Naive thymus-derived CD4-positive, alpha-beta T cell (primary cell): ENCODE results near the gene THSD4. TPM values are rescaled to one million over a fixed set of nuclear protein-coding genes. Genes with fewer than 3 reads are reported as not detected.
"Not testable (repeated sequence)": the region's sequence is repeated elsewhere in the genome, so short reads cannot be mapped to it uniquely, and the experiment has no call there.

Experiments used
- ATAC-seq: fragments of 150-1000 bp; cut with Tn5 transposase; 2 replicates; pipeline ENCODE4 v1.10.0; 2021; ENCODE audit warnings: mild to moderate bottlenecking, moderate library complexity
- CTCF ChIA-PET: fragments of 350-600 bp; sonication (Branson Sonifier 250); formaldehyde crosslinking; loops from one replicate; lab custom pipeline; 2021; ENCODE audit warnings: antibody characterized with exemption; lab: Charles Lee
- POLR2A ChIA-PET: fragments of 350-600 bp; sonication (Branson Sonifier 250); formaldehyde crosslinking; loops from one replicate; lab custom pipeline; 2021; ENCODE audit warnings: antibody characterized with exemption, inconsistent platforms; lab: Charles Lee
- DNase-seq, 9 donors: peaks; one replicate each; pipeline versions ENCODE4 v3.0.0 to v3.0.0-alpha.2; 2020 to 2022; ENCODE audit warnings: mixed read lengths in 1 of 9
- H3K27ac ChIP-seq: one replicate; pipeline ENCODE4 v1.7.0; 2013; ENCODE audit warnings: mild to moderate bottlenecking, low read depth, low read length, moderate library complexity
- H3K27me3 ChIP-seq, 2 donors: one replicate each; pipeline ENCODE4 v1.7.0; 2013; ENCODE audit warnings: low read length in 2 of 2, mild to moderate bottlenecking in 2 of 2, moderate library complexity in 2 of 2; ENCODE audit not compliant: control insufficient read depth in 2 of 2, insufficient read depth in 2 of 2
- H3K36me3 ChIP-seq, 3 experiments: 1 replicate in 2 of 3; 2 replicates in 1 of 3; pipeline ENCODE4 v1.7.0; 2013; ENCODE audit warnings: low read length in 3 of 3, mild to moderate bottlenecking in 3 of 3, moderate library complexity in 1 of 3; ENCODE audit not compliant: insufficient read depth in 3 of 3, control insufficient read depth in 2 of 3
- H3K4me1 ChIP-seq, 2 donors: one replicate each; pipeline ENCODE4 v1.7.0; 2013; ENCODE audit warnings: low read length in 2 of 2, mild to moderate bottlenecking in 2 of 2, moderate library complexity in 1 of 2; ENCODE audit not compliant: control insufficient read depth in 2 of 2, insufficient read depth in 2 of 2
- H3K4me3 ChIP-seq: 2 replicates; pipeline ENCODE4 v1.7.0; 2013; ENCODE audit warnings: mild to moderate bottlenecking, low read length
- H3K9me3 ChIP-seq, 3 experiments: 1 replicate in 2 of 3; 2 replicates in 1 of 3; pipeline ENCODE4 v1.7.0; 2013; ENCODE audit warnings: low read length in 3 of 3; ENCODE audit not compliant: control insufficient read depth in 2 of 3
- H3K27ac Mint-ChIP-seq, 9 donors: one replicate each; pipeline ENCODE4 v1.8.0; 2020 to 2022; ENCODE audit warnings: mixed read lengths in 9 of 9, mild to moderate bottlenecking in 8 of 9, moderate library complexity in 5 of 9, inconsistent platforms in 2 of 9
- H3K27me3 Mint-ChIP-seq, 5 donors: one replicate each; pipeline ENCODE4 v1.8.0; 2021 to 2022; ENCODE audit warnings: mixed read lengths in 5 of 5, mild to moderate bottlenecking in 1 of 5
- H3K36me3 Mint-ChIP-seq, 5 donors: one replicate each; pipeline ENCODE4 v1.8.0; 2020 to 2022; ENCODE audit warnings: mixed read lengths in 5 of 5, mild to moderate bottlenecking in 3 of 5, inconsistent platforms in 1 of 5
- H3K4me1 Mint-ChIP-seq, 7 donors: one replicate each; pipeline ENCODE4 v1.8.0; 2020 to 2022; ENCODE audit warnings: mixed read lengths in 7 of 7, mild to moderate bottlenecking in 3 of 7, inconsistent platforms in 1 of 7
- H3K4me3 Mint-ChIP-seq, 10 donors: one replicate each; pipeline ENCODE4 v1.8.0; 2020 to 2022; ENCODE audit warnings: mild to moderate bottlenecking in 10 of 10, mixed read lengths in 10 of 10, moderate library complexity in 6 of 10, inconsistent platforms in 2 of 10
- H3K9me3 Mint-ChIP-seq, 11 donors: one replicate each; pipeline ENCODE4 v1.8.0; 2020 to 2022; ENCODE audit warnings: mixed read lengths in 11 of 11, mild to moderate bottlenecking in 4 of 11, inconsistent platforms in 1 of 11, moderate library complexity in 1 of 11
- intact Hi-C, 2 donors: fragments of 100-400 bp; cut with micrococcal nuclease; formaldehyde crosslinking; loops; one replicate each; pipeline ENCODE4 v1.15.1; 2023
- polyA plus RNA-seq, 2 donors: library from polyadenylated mRNA; unstranded; fragments of 300-500 nt; fragmentation: Illumina TruSeq; gene quantifications; one replicate each; pipeline ENCODE4 v1.2.3, GENCODE V29; 2021
- total RNA-seq, 6 experiments: library from RNA in 5 of 6; stranded (reverse) in 5 of 6; gene quantifications; 1 replicate in 5 of 6; 2 replicates in 1 of 6; pipeline ENCODE4 v1.2.3 and lab custom pipeline; 2021 to 2026

Gene THSD4
- total and polyA plus RNA-seq, 7 experiments from 2014 or later, result not detected

DNA sequence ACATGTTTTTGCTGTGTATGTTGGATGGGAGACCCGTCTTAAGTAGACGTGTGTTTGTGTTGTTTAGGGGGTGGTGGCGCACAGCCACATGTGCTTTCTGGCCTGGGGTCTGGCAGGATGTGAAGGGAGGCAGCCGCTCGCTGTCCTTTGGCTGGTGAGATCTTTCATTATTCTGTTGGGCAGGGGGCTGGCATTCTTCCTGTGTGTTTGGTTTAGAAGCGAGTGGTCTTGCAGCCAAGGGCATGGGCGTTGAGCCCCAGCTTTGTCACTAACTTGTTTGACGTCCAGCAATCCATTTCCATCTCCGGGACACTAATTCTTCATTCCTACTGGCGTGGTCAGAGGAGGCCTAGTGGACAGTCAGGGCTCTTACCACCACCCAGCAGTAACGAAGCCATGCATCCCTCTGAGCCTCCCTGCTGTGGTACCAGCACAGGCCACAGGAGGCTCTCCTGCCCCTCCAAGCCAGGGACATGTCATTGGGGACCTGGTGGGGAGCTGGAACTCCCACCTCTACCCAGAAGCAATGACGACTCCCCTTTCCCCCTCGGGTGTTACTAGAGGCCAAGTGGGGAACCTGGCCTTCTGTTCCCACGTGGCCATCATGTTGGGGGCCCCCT lies 10.7 kb downstream of the THSD4 start:
- no peaks in the 10 kb centered on the region for H3K27me3 ChIP-seq
- H3K9me3 Mint-ChIP-seq, result peaks cover 0 to 1% (median 0%) of the 10 kb centered on the region in 11 donors
- peaks cover 0 to 2% (median 0%) of the 10 kb centered on the region in 7 donors for H3K4me1 Mint-ChIP-seq
- ChIA-PET CTCF (no interaction called here), POLR2A (no interaction called here)
- H3K36me3 ChIP-seq, result no peaks in the 10 kb centered on the region
- H3K9me3 ChIP-seq, result no peaks in the 10 kb centered on the region
- H3K27me3 Mint-ChIP-seq, result peaks cover 8 to 54% (median 40%) of the 10 kb centered on the region in 5 donors
- H3K4me3 ChIP-seq, result no peak overlapping the region
- no peak overlapping the region for H3K27ac Mint-ChIP-seq
- H3K4me1 ChIP-seq, result no peaks in the 10 kb centered on the region
- no peak overlapping the region for H3K4me3 Mint-ChIP-seq
- intact Hi-C loops, result no loop called here
- H3K27ac ChIP-seq, result no peak overlapping the region
- ATAC-seq (no peak), DNase-seq (no peak)
- H3K36me3 Mint-ChIP-seq, result no peaks in the 10 kb centered on the region

DNA sequence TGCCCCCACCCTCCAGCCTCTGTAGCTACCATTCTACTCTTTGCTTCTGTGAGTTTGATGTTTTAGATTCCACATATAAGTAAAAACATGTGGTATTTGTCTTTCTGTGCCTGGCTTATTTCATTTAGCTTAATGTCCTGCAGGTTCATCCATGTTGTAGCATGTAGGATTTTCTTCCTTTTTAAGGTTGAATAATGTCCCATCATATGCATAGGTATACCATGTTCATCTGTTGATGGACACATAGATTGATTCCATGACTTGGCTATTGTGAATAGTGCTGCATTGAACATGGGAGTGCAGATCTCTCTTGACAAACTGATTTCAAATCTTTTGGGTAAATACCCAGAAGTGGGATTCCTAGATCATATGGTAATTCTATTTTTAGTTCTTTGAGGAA lies 11.8 kb downstream of the THSD4 start:
- no peaks in the 10 kb centered on the region for H3K9me3 ChIP-seq
- no peaks in the 10 kb centered on the region for H3K36me3 Mint-ChIP-seq
- H3K36me3 ChIP-seq, result no peaks in the 10 kb centered on the region
- peaks cover 0 to 1% (median 0%) of the 10 kb centered on the region in 11 donors for H3K9me3 Mint-ChIP-seq
- DNase-seq (no peak), ATAC-seq (no peak)
- H3K4me1 Mint-ChIP-seq, result peaks cover 0 to 2% (median 0%) of the 10 kb centered on the region in 7 donors
- no peak overlapping the region for H3K4me3 Mint-ChIP-seq
- no peak overlapping the region for H3K27ac ChIP-seq
- H3K27ac Mint-ChIP-seq, result no peak overlapping the region
- CTCF ChIA-PET, result no interaction called here
- intact Hi-C loops, result no loop called here
- H3K4me3 ChIP-seq, result no peak overlapping the region
- H3K27me3 ChIP-seq, result no peaks in the 10 kb centered on the region
- peaks cover 6 to 49% (median 34%) of the 10 kb centered on the region in 5 donors for H3K27me3 Mint-ChIP-seq
- POLR2A ChIA-PET, result no interaction called here
- H3K4me1 ChIP-seq, result no peaks in the 10 kb centered on the region

DNA sequence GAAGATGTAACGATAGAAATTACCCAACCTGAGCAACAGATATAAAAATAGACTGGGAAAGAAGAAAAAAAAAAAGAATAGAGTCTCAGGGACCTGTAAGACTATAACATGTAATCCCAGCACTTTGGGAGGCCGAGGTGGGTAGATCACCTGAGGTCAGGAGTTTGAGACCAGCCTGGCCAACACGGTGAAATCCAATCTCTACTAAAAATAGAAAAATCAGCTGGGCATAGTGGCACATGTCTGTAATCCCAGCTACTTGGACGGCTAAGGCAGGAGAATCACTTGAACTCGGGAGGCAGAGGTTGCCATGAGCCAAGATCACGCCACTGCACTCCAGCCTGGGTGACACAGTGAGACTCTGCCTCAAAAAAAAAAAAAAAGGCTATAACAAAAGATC lies 12.9 kb downstream of the THSD4 start:
- DNase-seq, H3K4me1 ChIP-seq, H3K9me3 Mint-ChIP-seq, H3K4me3 Mint-ChIP-seq, H3K27ac ChIP-seq, intact Hi-C loops, H3K4me3 ChIP-seq, CTCF ChIA-PET, H3K27ac Mint-ChIP-seq, H3K4me1 Mint-ChIP-seq, H3K9me3 ChIP-seq, H3K36me3 Mint-ChIP-seq, POLR2A ChIA-PET, H3K36me3 ChIP-seq, ATAC-seq, H3K27me3 ChIP-seq: not testable (repeated sequence)
- peaks cover 3 to 47% (median 27%) of the 10 kb centered on the region in 5 donors for H3K27me3 Mint-ChIP-seq

DNA sequence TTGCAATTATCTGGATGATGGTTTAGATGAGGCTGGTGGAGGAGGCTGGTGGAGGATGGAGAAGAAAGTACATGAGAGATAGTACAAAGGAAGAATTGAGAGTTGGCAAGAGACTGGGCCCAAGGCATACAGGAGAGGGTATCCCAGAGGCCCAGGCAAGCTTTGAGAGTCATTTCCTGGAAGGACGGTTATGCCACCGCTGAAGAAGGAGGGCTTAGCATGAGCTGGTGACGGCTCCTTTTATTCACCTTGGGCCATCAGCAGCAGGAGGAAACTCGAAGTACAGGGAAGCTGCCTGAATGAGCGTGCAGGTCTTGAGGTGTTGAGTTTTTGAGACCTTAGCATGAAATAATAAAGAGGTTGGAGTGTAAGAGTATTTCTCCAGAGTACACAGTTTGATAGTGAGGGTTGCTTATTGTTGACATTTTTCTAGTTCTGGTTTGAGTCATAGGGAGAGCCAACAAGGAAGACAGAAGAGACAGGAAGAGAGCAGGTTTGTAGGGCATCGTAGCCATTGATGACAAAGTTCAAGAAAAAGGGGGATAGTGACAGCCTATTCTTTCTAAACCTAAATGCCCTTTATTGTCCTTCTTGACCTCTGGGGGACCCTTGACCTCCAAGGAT lies 13.8 kb downstream of the THSD4 start:
- POLR2A ChIA-PET, result no interaction called here
- H3K27ac ChIP-seq, result no peak overlapping the region
- H3K27ac Mint-ChIP-seq, result no peak overlapping the region

DNA sequence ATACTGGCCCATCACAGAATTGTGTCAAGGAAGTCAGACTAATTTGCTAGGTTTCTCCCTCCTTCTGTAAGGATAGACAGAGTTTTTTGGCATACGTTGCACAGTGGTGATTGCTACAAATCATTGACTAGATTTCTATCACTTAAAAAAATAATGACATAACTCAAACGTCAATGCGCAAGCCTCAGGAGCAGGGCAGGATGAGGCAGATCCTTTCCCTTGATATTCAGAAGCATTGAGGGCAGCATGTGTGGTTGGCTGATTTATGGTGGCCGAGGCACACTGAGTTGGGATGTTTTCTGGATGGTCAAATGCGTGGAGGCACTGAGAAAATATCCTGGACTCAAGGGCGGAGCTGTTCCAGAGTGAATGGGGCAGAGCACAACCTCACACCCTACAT lies 14.4 kb downstream of the THSD4 start:
- Histone ChIP-seq H3K36me3 (no peaks in the 10 kb centered on the region), H3K27me3 (no peaks in the 10 kb centered on the region), H3K27ac (no peak overlapping the region), H3K9me3 (no peaks in the 10 kb centered on the region), H3K4me1 (no peaks in the 10 kb centered on the region), H3K4me3 (no peak overlapping the region)
- DNase-seq (no peak), ATAC-seq (no peak)
- Mint-ChIP-seq H3K27me3 (peaks cover 3 to 47% (median 29%) of the 10 kb centered on the region in 5 donors), H3K36me3 (no peaks in the 10 kb centered on the region), H3K9me3 (peaks cover 0 to 1% (median 0%) of the 10 kb centered on the region in 11 donors), H3K4me1 (peaks cover 0 to 2% (median 0%) of the 10 kb centered on the region in 7 donors), H3K27ac (no peak overlapping the region), H3K4me3 (no peak overlapping the region)
- CTCF ChIA-PET, result no interaction called here
- POLR2A ChIA-PET, result no interaction called here
- intact Hi-C loops, result no loop called here

More for the DNA sequence above, 13.8 kb downstream of the THSD4 start:
- Histone ChIP-seq H3K9me3 (no peaks in the 10 kb centered on the region), H3K4me1 (no peaks in the 10 kb centered on the region), H3K27me3 (no peaks in the 10 kb centered on the region), H3K4me3 (no peak overlapping the region), H3K36me3 (no peaks in the 10 kb centered on the region)
- intact Hi-C loops, result no loop called here
- H3K9me3 Mint-ChIP-seq, result peaks cover 0 to 1% (median 0%) of the 10 kb centered on the region in 11 donors
- ATAC-seq (no peak), DNase-seq (no peak)
- H3K27me3 Mint-ChIP-seq, result peaks cover 3 to 45% (median 28%) of the 10 kb centered on the region in 5 donors
- no peaks in the 10 kb centered on the region for H3K36me3 Mint-ChIP-seq
- CTCF ChIA-PET, result no interaction called here
- no peak overlapping the region for H3K4me3 Mint-ChIP-seq
- H3K4me1 Mint-ChIP-seq, result peaks cover 0 to 2% (median 0%) of the 10 kb centered on the region in 7 donors

DNA sequence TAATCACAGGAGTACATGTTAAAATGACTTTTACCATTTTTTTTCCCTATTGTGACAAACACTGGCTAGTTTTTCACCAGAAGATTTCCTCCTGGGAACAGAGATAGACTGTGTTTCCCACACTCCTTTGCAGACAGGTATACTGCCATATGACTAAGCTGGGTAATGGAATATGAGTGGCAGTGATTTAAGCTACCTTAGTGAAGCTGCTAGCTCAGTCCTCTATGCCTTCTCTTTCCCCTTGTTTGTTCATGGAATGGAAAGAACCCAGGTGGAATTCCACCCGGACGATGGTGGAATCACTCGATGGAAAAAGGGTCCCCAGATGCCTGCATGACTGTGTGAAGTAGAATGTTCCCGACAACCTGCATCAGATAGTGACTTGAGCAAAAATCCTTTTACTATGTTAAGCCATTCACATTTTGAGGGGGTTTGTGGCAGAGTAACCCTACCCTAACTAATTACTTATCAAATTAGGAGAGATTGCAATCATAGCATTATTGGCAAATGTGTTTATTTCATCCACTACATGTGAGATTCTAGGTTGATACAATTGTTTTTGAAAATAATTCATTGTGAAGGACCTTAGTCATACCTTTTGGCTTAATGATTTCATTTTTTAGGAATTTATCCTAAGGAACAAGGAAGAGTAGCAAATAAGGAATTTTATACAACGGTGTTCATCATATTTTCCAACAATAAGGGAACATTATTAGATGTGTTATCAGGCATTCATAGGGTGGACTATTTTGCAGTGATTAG lies 16.5 kb downstream of the THSD4 start:
- H3K27ac ChIP-seq, result no peak overlapping the region
- H3K4me3 ChIP-seq, result no peak overlapping the region
- no peaks in the 10 kb centered on the region for H3K36me3 ChIP-seq
- H3K4me3 Mint-ChIP-seq, result no peak overlapping the region
- ChIA-PET POLR2A (no interaction called here), CTCF (no interaction called here)
- peaks cover 0 to 2% (median 0%) of the 10 kb centered on the region in 7 donors for H3K4me1 Mint-ChIP-seq
- no peak overlapping the region for H3K27ac Mint-ChIP-seq
- H3K9me3 ChIP-seq, result no peaks in the 10 kb centered on the region
- no peaks in the 10 kb centered on the region for H3K27me3 ChIP-seq
- no peaks in the 10 kb centered on the region for H3K36me3 Mint-ChIP-seq
- DNase-seq (no peak), ATAC-seq (no peak)
- intact Hi-C loops, result no loop called here
- peaks cover 3 to 45% (median 20%) of the 10 kb centered on the region in 5 donors for H3K27me3 Mint-ChIP-seq
- no peaks in the 10 kb centered on the region for H3K4me1 ChIP-seq
- H3K9me3 Mint-ChIP-seq, result peaks cover 0 to 8% (median 0%) of the 10 kb centered on the region in 11 donors
